ENCODE data around the gene NDNF. TPM values are rescaled to one million over a fixed set of nuclear protein-coding genes. Genes with fewer than 3 reads are reported as not detected.

NDNF gene
- total RNA-seq = 11.8 TPM

GRCh38 chr4:121072224-121073003 lies at the start of gene NDNF:
NDNF (minus strand) TSS chr4:121072535; CDS start chr4:121045837, 26,698 bp downstream.

Other genes with a start within 250 kb of the NDNF start
- 30.4 TPM for gene PRDM5, start 149.8 kb downstream of the NDNF start, total RNA-seq
- gene TNIP3, start 91.8 kb upstream of the NDNF start, total RNA-seq = 0.69 TPM

Data from diencephalon (tissue), 1 donor.